OCI-LY1 (cell line): ENCODE measurements around the gene GRHL1.
"Not testable (repeated sequence)": the region's sequence is repeated elsewhere in the genome, so short reads cannot be mapped to it uniquely, and the experiment has no call there.

Experiments
- H2AFZ ChIP-seq: fragments of 200-600 bp; sonication (generic), shearing (Covaris generic); 2 replicates; pipeline ENCODE4 v1.6.0; 2014; ENCODE audit warnings: antibody characterized with exemption, mild to moderate bottlenecking, low read length
- H3F3A ChIP-seq: fragments of 200-600 bp; sonication (generic), shearing (Covaris generic); 2 replicates; pipeline ENCODE4 v1.6.0; 2014; ENCODE audit warnings: mild to moderate bottlenecking, antibody characterized with exemption, low read length, moderate library complexity; ENCODE audit not compliant: insufficient read depth
- H3K27ac ChIP-seq: fragments of 200-600 bp; sonication (generic); 2 replicates; pipeline ENCODE4 v1.5.1; 2014; ENCODE audit warnings: low read length, mixed run types, mild to moderate bottlenecking, low read depth; ENCODE audit not compliant: poor library complexity, severe bottlenecking
- H3K27me3 ChIP-seq: fragments of 200-600 bp; sonication (generic); 2 replicates; pipeline ENCODE4 v1.6.0; 2014; ENCODE audit warnings: antibody characterized with exemption, mild to moderate bottlenecking, low read length, moderate library complexity; ENCODE audit not compliant: insufficient read depth
- H3K36me3 ChIP-seq: fragments of 200-600 bp; sonication (generic); 2 replicates; pipeline ENCODE4 v1.6.1; 2014; ENCODE audit warnings: mild to moderate bottlenecking, antibody characterized with exemption, low read length, moderate library complexity, mixed read lengths; ENCODE audit not compliant: insufficient read depth
- H3K4me1 ChIP-seq: fragments of 200-600 bp; sonication (generic); 2 replicates; pipeline ENCODE4 v1.5.1; 2014; ENCODE audit warnings: mild to moderate bottlenecking, low read length, moderate library complexity; ENCODE audit not compliant: insufficient read depth, severe bottlenecking
- H3K4me2 ChIP-seq: fragments of 200-600 bp; sonication (generic), shearing (Covaris generic); 2 replicates; pipeline ENCODE4 v1.6.1; 2014; ENCODE audit warnings: low read length
- H3K4me3 ChIP-seq: fragments of 200-600 bp; sonication (generic); 2 replicates; pipeline ENCODE4 v1.5.1; 2014; ENCODE audit warnings: low read length, low read depth, mild to moderate bottlenecking, mixed read lengths; ENCODE audit not compliant: poor library complexity, severe bottlenecking
- H3K79me2 ChIP-seq: fragments of 200-600 bp; shearing (Covaris generic); 2 replicates; pipeline ENCODE4 v1.6.1; 2016; ENCODE audit warnings: mixed run types, low read length, mixed read lengths; ENCODE audit not compliant: insufficient read depth
- H3K9ac ChIP-seq: fragments of 200-600 bp; sonication (generic), shearing (Covaris generic); 2 replicates; pipeline ENCODE4 v1.6.1; 2014; ENCODE audit warnings: mild to moderate bottlenecking, low read length, mixed read lengths
- H3K9me2 ChIP-seq: fragments of 200-600 bp; sonication (generic), shearing (Covaris generic); 2 replicates; pipeline ENCODE4 v1.6.1; 2014; ENCODE audit warnings: low read depth, mild to moderate bottlenecking, low read length, mixed read lengths
- H3K9me3 ChIP-seq: fragments of 200-600 bp; shearing (Covaris generic); 2 replicates; pipeline ENCODE4 v1.6.1; 2014; ENCODE audit warnings: low read length, mixed read lengths
- H4K20me1 ChIP-seq: fragments of 200-600 bp; sonication (generic), shearing (Covaris generic); 2 replicates; pipeline ENCODE4 v1.6.0; 2016; ENCODE audit warnings: mild to moderate bottlenecking, low read length; ENCODE audit not compliant: insufficient read depth
- CTCF ChIP-seq: fragments of 200-600 bp; sonication (generic), shearing (Covaris generic); IDR thresholded peaks from 2 replicates; pipeline ENCODE4 v1.5.1; 2017; ENCODE audit warnings: mild to moderate bottlenecking, antibody characterized with exemption, low read length, moderate library complexity, mixed read lengths
- EZH2 ChIP-seq: fragments of 200-600 bp; sonication (generic), shearing (Covaris generic); IDR thresholded peaks from 2 replicates; pipeline ENCODE4 v1.8.0; 2017; ENCODE audit warnings: borderline replicate concordance, mixed run types, mild to moderate bottlenecking, antibody characterized with exemption, low read length, moderate library complexity, mixed read lengths

GRHL1 gene

DNA sequence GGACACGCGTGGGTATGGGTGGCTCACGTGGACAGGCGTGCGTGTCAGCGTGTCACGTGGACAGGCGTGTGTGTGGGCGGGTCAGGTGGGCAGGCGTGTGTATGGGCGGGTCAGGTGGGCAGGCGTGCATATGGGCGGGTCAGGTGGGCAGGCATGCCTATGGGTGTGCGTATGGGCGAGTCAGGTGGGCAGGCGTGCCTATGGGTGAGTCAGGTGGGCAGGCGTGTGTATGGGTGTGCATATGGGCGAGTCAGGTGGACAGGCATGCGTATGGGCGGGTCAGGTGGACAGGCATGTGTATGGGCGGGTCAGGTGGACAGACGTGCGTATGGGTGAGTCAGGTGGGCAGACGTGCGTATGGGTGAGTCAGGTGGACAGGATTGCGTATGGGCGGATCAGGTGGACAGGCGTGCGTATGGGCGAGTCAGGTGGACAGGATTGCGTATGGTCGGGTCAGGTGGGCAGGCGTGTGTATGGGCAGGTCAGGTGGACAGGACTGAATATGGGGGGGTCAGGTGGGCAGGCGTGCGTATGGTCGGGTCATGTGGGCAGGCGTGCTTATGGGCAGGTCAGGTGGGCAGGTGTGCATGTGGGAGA, 61.0 kb downstream of the GRHL1 start:
- not testable (repeated sequence) for H3K36me3 ChIP-seq, H3K27me3 ChIP-seq, H3K9me2 ChIP-seq, H3K9ac ChIP-seq, H3K79me2 ChIP-seq, H4K20me1 ChIP-seq, H3K9me3 ChIP-seq, H3K27ac ChIP-seq, H2AFZ ChIP-seq, H3F3A ChIP-seq, H3K4me2 ChIP-seq, H3K4me1 ChIP-seq, H3K4me3 ChIP-seq

DNA sequence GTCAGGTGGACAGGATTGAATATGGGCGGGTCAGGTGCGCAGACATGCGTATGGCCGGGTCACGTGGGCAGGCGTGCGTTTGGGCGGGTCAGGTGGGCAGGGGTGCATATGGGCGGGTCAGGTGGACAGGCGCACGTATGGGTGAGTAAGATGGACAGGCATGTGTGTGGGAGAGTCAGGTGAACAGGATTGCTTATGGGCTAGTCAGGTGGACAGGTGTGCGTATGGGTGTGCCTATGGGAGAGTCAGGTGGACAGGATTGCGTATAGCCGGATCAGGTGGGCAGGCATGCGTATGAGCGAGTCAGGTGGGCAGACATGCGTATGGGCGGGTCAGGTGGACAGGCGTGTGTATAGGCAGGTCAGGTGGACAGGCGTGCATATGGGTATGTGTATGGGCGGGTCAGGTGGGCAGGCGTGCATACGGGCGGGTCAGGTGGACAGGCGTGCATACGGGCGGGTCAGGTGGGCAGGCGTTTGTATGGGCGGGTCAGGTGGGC, 61.5 kb downstream of the GRHL1 start:
- H3K27ac ChIP-seq = no peak overlapping the region
- H3F3A ChIP-seq = no peaks in the 10 kb centered on the region
- H3K9me2 ChIP-seq = no peaks in the 10 kb centered on the region
- no peak overlapping the region for H3K4me2 ChIP-seq
- H3K9me3 ChIP-seq = no peaks in the 10 kb centered on the region
- no peak overlapping the region for H3K9ac ChIP-seq
- no peaks in the 10 kb centered on the region for H3K4me1 ChIP-seq
- H4K20me1 ChIP-seq = no peaks in the 10 kb centered on the region
- TF ChIP-seq EZH2 (no peak), CTCF (no peak)
- H3K36me3 ChIP-seq = no peaks in the 10 kb centered on the region
- H3K4me3 ChIP-seq = no peak overlapping the region
- no peaks in the 10 kb centered on the region for H3K79me2 ChIP-seq
- H3K27me3 ChIP-seq = no peaks in the 10 kb centered on the region
- H2AFZ ChIP-seq = no peak overlapping the region

DNA sequence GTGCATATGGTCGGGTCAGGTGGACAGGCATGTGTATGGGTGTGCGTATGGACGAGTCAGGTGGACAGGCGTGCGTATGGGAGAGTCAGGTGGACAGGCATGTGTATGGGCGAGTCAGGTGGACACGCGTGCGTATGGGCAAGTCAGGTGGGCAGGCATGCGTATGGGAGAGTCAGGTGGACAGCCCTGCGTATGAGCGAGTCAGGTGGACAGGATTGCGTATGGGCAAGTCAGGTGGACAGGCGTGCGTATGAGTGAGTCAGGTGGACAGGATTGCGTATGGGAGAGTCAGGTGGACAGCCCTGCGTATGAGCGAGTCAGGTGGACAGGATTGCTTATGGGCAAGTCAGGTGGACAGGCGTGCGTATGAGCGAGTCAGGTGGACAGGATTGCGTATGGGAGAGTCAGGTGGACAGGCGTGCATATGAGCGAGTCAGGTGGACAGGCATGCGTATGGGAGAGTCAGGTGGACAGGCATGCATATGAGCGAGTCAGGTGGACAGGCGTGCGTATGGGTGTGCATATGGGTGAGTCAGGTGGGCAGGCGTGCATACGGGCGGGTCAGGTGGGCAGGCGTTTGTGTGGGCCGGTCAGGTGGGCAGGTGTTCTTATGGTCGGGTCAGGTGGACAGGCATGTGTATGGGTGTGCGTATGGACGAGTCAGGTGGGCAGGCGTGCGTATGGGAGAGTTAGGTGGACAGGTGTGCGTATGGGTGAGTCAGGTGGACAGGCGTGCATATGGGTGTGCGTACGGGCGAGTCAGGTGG, 62.3 kb downstream of the GRHL1 start:
- H3K9ac ChIP-seq, H3K79me2 ChIP-seq, H4K20me1 ChIP-seq, H3K9me3 ChIP-seq, H3K9me2 ChIP-seq, H3K4me2 ChIP-seq, H3K27ac ChIP-seq, H2AFZ ChIP-seq, H3K4me1 ChIP-seq, H3K36me3 ChIP-seq, H3F3A ChIP-seq, H3K4me3 ChIP-seq, H3K27me3 ChIP-seq: not testable (repeated sequence)

DNA sequence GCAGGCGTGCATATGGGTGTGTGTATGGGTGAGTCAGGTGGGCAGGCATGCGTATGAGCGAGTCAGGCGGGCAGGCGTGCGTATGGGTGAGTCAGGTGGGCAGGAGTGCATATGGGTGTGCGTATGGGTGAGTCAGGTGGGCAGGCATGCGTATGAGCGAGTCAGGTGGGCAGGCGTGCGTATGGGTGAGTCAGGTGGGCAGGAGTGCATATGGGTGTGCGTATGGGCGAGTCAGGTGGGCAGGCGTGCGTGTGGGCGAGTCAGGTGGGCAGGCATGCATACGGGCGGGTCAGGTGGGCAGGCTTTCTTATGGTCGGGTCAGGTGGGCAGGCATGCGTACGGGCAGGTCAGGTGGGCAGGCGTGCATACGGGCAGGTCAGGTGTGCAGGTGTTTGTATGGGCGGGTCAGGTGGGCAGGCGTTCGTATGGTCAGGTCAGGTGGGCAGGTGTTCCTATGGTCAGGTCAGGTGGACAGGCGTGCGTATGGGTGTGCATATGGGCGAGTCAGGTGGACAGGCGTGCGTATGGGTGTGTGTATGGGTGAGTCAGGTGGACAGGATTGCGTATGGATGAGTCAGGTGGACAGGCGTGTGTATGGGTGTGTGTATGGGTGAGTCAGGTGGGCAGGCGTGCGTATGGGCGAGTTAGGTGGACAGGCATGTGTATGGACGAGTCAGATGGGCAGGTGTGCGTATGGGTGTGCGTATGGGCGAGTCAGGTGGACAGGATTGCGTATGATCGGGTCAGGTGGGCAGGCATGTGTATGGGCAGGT, 63.1 kb downstream of the GRHL1 start:
- Histone ChIP-seq H3K9me2 (no peaks in the 10 kb centered on the region), H3K79me2 (no peaks in the 10 kb centered on the region), H3K9ac (no peak overlapping the region), H3K9me3 (no peaks in the 10 kb centered on the region), H3K4me2 (no peak overlapping the region), H3F3A (no peaks in the 10 kb centered on the region), H2AFZ (no peak overlapping the region), H3K4me3 (no peak overlapping the region), H3K27ac (no peak overlapping the region), H3K27me3 (no peaks in the 10 kb centered on the region), H3K36me3 (no peaks in the 10 kb centered on the region), H4K20me1 (no peaks in the 10 kb centered on the region), H3K4me1 (no peaks in the 10 kb centered on the region)
- TF ChIP-seq EZH2 (no peak), CTCF (no peak)

DNA sequence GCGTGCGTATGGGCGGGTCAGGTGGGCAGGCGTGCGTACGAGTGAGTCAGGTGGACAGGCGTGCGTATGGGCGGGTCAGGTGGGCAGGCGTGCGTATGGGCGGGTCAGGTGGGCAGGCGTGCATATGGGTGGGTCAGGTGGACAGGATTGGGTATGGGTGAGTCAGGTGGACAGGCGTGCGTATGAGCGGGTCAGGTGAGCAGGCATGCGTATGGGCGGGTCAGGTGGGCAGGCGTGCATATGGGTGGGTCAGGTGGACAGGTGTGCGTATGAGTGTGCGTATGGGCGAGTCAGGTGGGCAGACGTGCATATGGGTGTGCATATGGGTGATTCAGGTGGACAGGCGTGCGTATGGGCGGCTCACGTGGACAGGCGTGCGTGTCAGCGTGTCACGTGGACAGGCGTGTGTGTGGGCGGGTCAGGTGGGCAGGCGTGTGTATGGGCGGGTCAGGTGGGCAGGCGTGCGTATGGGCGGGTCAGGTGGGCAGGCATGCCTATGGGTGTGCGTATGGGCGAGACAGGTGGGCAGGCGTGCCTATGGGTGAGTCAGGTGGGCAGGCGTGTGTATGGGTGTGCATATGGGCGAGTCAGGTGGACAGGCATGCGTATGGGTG, 64.0 kb downstream of the GRHL1 start:
- H3K27me3 ChIP-seq, H3K9ac ChIP-seq: not testable (repeated sequence)

More for the DNA sequence above, 64.0 kb downstream of the GRHL1 start:
- not testable (repeated sequence) for H3K4me3 ChIP-seq, H3K79me2 ChIP-seq, H3K27ac ChIP-seq, H3K9me3 ChIP-seq, H3K9me2 ChIP-seq, H3K4me1 ChIP-seq, H3K36me3 ChIP-seq, H2AFZ ChIP-seq, H3F3A ChIP-seq, H3K4me2 ChIP-seq, H4K20me1 ChIP-seq
